PC-3 (cell line): Measurements from ENCODE around the gene BLM.

Source experiments
- CTCF ChIP-seq: fragments of 300-600 bp; sonication (generic); conservative IDR thresholded peaks from 2 replicates; pipeline ENCODE4 v1.5.1; 2017; ENCODE audit warnings: antibody characterized with exemption, low read depth, mild to moderate bottlenecking, low read length
- EZH2phosphoT487 ChIP-seq: fragments of 300-600 bp; sonication (generic); IDR thresholded peaks from 2 replicates; pipeline ENCODE4 v1.6.1; 2018; ENCODE audit warnings: mild to moderate bottlenecking, antibody characterized with exemption, low read length, borderline replicate concordance

- TF ChIP-seq CTCF (no peak), EZH2phosphoT487 (no peak)
Observed at GRCh38 chr15:90743407-90743806, 26.3 kb downstream of the BLM start.
